ENCODE data around the gene RNASEL.

RNASEL gene

DNA sequence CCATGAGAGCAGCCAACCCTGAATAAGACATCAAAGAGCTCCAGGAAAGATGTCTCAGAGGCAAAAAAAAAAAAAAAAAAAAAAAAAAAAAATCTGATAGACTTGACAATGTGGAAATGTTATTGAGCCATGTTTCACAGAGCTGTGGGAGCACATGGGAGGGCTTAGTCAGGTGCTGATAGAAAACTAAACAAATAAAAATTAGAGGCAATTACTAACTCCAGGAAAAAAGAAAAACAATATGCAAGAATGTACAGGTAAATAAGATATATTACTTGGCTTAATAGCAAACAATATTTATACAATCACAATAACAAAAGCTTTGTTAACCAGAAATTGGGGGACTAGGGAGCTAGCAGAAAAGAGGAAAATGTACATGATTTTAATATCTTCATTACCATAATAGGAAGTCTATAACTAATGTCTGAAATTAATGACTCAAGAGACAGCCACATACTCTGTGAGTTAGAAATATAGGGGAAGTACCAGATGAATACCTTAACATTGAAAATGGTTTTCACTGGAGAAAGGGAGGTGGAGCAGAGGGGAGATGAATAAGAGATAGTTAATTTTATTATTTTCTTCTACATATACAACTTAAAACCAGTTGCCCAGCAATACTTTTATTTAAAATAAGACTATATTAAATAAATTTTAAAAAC lies 32.0 kb upstream of the RNASEL start:
- no peak for DNase-seq

DNA sequence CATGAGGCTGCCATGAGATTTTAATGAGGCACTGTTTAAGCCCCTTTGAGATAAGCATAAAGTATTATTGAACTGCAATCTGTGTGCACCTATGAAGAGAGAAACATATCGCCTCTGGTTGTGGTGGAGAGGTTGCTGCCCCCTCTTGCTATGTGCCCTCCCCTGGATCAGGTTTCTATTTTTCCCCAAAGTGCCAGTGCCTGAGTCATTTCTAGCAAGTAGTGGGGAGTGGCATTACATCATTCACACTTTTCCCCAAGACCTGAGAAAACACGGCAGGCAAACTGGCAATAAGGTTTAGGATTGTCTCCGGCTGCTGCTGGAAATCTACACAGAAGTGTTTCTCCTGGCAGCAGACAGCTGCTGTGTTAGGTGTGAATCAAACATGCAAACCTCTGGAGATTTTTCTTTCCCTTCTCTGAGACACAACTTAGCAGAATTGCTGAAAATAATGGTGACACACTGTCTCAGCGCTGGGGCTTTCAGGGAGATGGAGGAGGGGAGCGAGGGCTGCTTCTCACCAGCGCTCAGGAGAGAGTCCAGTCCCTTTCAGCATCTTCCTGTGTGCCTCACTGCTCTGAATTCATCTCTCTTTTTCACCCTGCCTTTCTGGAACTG lies 28.8 kb upstream of the RNASEL start:
- DNase-seq, result no peak

GRCh38 chr1:182617014-182617429 lies 28.0 kb upstream of the RNASEL start:
- DNase-seq, result no peak

GRCh38 chr1:182616130-182617013 lies 27.3 kb upstream of the RNASEL start:
- peak; percentile 91 to 93 for DNase-seq

GRCh38 chr1:182615468-182616129 lies 26.5 kb upstream of the RNASEL start:
- peak in 1 of 2 donors; percentile 45 for DNase-seq

DNA sequence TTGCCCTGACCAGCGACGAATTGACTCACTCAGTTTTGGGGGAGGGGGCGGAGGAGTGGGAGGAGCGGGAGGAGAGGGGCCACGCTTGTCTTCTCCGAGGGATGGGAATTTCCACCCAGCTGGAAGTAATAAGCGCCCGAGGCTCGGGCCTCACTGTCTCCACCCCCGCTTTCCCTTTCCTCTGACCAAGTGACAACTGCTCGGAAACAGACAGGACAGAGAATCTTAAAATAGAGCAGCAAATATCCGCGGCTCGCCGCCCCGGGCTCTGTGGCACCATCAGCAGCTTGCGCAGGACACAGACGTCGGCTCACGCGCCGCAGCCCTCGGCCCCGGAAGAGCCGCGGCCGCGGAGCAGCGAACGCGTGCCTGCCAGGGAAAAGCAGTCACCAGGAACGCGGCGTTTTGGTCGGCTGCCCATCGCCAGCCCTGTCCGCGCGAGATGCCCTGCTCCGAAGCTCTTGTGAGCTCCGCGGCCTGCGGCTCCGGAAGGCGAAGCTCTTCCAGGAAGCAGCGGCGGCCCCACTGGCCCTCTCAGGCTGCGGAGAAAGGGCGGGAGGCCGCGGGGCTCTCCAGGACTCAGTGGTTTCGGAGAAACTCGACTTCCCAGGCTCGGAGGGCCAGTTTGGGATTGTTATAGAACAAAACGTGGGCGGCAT lies 25.9 kb upstream of the RNASEL start:
- peak; percentile 53 to 60 for DNase-seq

- DNase-seq, result no peak
Observed at GRCh38 chr1:182611787-182612186, 22.7 kb upstream of the RNASEL start.

- no peak for DNase-seq
Observed at GRCh38 chr1:182611326-182611725, 22.3 kb upstream of the RNASEL start.

DNA sequence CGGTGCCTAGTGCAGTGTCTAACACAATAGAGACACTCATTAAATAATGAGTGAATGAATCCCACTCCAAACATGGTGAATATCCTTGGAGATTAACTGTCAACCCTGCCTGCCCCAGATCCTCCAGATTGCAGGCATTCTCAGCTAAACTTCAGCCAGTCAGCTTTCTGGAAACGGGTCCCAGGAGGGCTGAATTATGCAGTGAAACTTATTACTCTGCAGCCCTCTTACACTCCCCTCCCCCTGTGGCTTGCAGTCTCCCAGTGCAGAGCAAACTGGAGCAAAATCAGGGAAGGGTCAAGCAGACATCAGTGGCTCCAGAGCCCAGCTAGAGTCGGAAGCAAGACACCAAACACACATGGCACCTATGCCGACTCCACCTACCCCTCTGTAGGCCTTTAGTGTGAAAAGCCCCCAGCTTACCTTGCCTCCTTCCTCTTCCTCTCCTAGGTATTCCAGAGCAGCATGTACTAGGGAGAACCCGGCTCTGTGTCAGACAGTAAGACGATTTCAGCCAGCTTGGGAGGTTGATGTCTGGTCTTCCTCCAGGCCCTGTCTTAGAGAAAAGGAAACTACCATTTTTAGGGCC lies 21.6 kb upstream of the RNASEL start:
- DNase-seq, result no peak

DNA sequence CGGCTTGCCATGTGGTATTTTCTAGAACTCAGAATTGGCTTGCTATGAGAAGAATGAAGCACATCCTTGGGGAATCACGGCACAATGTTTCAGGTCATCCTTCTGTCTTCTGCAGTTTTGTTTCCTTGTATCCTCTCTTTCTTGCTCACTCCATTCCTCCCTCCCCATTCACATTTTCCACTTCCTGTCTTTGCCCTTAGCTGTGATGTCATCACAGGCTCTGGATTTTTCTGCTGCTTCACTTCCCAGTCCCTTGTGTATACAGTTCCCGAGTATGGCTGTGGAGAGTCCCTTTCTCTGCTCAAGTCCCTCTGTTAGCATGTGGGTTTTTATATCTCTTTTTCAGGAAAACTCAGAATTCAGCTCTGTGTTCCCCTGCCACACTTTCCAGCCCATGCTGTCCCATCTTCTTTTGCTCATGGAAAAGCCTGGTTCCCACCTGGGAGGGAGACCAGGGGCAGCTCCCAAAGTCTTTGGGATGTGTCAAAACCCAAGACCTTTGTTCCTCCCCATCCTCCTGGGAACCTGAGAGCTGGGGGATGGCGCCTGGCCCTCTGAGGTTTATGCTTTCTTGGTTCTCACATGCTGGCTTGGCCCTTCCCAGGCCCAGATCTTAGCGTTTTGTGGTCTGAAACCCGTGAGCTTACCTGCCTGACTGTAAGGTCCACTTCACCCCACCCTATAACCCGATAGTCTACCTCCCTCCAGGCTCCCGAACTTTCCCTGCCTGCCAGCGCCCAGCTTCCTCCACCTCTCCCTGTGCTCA lies 20.0 kb upstream of the RNASEL start:
- DNase-seq, result no peak

- no peak for DNase-seq
Observed at GRCh38 chr1:182608236-182608635, 19.2 kb upstream of the RNASEL start.

DNA sequence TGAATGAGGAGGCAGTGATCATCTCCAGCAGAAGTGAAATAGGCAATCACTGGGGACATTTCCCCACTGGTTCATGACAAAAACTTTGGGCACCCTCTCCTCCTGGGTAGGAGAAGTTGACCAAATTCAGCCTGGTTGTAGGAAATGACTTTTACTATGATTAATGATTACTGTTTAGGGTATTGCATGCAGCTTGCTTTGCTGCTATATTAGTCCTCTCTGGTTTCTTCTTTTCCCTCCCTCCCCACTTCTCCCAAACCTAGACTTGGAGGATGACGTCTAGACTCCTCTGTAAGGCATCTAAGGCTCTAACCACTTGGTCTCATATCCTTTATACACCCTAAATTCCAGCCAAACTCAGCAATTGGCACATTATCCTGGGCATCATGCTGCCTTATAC lies 18.5 kb upstream of the RNASEL start:
- no peak for DNase-seq

DNA sequence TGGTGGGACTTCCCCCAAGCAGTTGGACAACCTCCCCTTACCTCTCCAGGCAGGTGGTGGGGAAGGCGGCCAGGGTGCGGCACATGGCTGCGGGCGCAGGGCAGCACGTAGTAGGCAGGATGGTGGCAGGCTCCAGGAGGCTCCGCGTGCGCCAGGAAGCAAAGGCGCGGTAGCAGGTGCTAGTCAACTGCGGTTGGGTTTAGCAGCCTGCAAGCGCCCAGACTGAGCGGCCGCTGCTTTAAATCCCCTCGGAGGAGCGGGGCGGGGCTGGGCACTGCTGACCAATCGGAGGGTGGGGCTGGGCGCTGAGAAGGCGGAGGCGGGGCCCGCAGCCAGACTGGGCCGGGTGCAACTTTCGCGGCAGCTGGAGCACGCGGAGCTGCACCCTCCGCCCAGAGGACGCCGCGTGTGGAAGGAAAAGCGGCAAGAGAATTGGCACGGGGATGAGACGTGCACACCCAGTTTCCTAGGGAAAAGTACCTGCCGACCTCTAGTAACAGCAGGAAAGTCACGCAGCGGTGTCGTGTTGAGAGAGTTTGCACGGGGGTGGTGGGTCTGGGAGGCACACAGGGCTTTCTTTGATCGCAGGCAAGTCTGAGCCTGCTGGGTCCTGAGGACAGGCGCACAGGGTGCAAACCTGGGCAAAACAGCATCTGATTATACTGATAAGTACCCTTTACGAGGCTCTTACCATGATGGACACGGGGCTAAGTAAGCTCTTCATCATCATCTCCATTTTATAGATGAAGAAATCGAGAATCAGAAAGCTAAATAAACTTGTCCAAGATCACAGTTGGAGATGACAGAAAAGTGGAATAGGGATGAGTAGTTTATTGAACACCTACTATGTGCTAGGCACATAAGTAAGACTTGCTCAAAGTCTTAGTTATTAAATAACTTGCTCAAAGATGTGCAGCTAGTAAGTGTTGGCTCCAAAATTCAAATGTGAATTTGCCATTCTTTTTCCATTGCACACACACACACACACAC lies 15.4 kb upstream of the RNASEL start, which contains the start of gene RGS16:
TSS of gene RGS16 (minus strand) at position 215 of the 990 bp plus-strand sequence. CDS start at position 85, 130 bp downstream.
- peak; percentile 91 to 93 for DNase-seq

DNA sequence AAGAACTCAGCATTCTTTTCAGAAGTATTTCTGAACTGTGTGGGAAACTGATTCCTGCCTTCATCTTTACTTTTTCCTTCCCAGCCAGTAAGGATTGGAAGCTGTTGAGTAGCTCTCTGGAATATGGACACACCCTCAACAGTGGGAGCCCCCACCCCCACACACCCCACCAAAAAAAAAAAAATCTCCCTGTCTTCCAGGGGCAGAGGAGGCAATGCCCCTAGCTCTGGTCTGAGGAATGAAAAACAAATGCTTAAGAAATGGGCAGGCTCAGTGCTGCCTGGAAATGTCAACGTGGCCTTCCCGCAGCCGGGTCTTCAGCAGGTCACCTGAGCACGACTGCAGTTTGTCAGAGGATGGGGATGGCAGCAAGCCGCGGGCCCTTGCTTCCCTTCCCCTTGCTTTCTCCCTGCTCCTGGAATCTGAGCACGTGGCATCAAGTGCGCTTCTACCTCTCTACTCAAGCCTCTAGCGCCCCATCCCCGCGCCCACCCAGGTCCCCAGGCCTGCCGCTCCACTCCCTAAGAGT lies 14.7 kb upstream of the RNASEL start:
- DNase-seq, result no peak

- peak; percentile 45 to 78 for DNase-seq
Observed at GRCh38 chr1:182602935-182603645, 14.0 kb upstream of the RNASEL start.

DNA sequence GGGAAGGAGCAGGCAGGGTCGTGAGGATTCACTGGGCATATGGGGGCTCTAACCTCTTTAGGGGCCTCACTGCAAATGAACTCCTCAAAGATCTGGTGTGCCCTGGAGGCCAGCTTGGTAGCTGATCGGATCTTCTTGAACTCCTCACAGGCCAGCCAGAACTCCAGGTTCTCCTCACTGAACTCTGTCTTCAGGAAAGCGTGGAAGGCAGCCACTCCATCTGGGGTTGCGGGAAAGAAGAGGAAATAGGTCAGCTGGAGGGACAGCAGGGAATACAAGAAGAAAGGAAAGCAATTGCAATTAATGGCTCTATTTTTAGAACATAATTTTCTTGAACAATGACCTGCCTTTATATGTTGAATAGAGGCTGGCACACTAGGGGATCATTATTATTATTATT lies 12.9 kb upstream of the RNASEL start:
- no peak for DNase-seq

GRCh38 chr1:182601416-182601786 lies 12.3 kb upstream of the RNASEL start:
- DNase-seq, result peak; percentile 75 to 83

DNA sequence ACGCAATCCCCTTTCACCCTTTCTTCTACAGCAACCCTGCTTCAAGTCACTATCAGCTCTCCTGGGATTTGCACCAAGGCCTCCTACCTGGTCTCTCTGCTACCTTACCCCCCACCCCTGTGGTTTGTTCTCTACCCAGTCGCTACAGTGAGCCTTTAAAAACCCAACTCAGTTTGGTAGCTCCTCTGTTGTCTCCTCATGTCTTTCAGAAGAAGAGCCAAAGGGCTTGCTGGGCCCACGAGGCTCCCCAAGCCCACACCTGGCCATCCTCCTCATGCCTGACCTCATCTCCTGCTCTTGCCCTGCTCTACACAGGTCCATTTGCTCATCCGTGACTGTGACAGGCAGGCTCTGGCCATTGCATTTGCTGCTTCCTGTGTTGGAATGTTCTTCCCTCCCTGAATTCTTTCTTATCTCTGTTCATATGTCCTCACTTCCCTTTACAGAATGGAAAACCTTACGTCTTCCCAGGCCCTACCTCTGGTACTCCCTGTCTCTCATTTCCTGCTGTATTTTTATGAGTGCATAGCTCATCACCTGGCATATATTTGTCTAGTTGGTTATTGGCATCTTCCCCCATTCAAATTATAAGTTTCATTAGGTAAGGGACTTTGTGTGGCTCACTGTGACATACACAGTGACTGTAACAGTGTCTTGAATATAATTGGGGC lies 11.8 kb upstream of the RNASEL start:
- DNase-seq, result no peak
